C1 segment of cervical spinal cord (tissue), 14 donors: ENCODE results near the gene SPG11.
"Not testable (repeated sequence)": the region's sequence is repeated elsewhere in the genome, so short reads cannot be mapped to it uniquely, and the experiment has no call there.

Experiments
- DNase-seq, 14 donors: peaks; one replicate each; lab custom pipeline; 2025; lab: John Stamatoyannopoulos, UW

SPG11 gene, protein sequence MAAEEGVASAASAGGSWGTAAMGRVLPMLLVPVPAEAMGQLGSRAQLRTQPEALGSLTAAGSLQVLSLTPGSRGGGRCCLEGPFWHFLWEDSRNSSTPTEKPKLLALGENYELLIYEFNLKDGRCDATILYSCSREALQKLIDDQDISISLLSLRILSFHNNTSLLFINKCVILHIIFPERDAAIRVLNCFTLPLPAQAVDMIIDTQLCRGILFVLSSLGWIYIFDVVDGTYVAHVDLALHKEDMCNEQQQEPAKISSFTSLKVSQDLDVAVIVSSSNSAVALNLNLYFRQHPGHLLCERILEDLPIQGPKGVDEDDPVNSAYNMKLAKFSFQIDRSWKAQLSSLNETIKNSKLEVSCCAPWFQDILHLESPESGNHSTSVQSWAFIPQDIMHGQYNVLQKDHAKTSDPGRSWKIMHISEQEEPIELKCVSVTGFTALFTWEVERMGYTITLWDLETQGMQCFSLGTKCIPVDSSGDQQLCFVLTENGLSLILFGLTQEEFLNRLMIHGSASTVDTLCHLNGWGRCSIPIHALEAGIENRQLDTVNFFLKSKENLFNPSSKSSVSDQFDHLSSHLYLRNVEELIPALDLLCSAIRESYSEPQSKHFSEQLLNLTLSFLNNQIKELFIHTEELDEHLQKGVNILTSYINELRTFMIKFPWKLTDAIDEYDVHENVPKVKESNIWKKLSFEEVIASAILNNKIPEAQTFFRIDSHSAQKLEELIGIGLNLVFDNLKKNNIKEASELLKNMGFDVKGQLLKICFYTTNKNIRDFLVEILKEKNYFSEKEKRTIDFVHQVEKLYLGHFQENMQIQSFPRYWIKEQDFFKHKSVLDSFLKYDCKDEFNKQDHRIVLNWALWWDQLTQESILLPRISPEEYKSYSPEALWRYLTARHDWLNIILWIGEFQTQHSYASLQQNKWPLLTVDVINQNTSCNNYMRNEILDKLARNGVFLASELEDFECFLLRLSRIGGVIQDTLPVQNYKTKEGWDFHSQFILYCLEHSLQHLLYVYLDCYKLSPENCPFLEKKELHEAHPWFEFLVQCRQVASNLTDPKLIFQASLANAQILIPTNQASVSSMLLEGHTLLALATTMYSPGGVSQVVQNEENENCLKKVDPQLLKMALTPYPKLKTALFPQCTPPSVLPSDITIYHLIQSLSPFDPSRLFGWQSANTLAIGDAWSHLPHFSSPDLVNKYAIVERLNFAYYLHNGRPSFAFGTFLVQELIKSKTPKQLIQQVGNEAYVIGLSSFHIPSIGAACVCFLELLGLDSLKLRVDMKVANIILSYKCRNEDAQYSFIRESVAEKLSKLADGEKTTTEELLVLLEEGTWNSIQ (N-terminal part only)

DNA sequence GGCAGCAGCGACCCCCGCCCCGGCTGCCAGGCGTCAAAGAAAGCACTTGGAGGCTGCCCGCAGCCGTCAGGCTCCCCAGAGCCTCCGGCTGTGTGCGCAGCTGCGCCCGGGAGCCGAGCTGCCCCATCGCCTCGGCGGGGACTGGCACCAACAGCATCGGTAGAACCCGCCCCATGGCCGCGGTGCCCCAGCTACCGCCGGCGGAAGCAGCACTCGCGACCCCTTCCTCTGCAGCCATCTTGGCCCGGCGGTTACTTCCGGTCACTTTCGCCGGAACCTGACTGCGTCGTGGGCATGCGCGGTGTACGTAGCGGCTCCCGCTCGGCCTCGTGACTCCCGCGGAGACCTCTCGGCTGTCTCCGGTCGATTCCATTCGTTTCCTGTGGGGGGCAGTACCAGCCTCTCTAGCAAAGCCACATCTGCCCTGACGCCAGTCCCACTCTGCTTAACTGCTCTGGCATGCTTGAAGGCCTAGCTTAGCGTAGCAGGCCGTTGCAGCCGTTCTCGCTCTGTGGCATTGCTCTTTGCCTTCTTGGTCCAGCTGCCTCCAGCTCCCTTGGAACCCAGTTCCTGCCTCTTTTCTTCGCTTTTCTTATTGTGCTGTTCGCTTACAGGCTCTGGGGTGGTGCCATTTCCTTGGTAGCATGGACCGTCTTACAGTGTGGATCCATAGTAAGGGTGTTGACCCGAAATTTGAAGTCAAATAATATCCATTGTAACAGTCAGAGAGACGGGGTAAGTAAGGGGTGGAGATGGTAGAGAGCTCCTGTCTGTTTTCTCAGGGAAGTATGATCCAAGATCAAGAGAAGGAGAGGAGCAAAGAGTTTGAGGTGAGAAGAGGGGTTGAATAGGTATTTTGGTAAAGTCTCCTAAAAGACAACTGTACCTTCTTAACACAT is at the start of gene SPG11:
Gene SPG11 (minus strand): TSS at position 253 of the 899 bp plus-strand sequence. CDS start 15 bp downstream, at position 238.
- peak; percentile 65 to 98 (median 94) for DNase-seq

DNA sequence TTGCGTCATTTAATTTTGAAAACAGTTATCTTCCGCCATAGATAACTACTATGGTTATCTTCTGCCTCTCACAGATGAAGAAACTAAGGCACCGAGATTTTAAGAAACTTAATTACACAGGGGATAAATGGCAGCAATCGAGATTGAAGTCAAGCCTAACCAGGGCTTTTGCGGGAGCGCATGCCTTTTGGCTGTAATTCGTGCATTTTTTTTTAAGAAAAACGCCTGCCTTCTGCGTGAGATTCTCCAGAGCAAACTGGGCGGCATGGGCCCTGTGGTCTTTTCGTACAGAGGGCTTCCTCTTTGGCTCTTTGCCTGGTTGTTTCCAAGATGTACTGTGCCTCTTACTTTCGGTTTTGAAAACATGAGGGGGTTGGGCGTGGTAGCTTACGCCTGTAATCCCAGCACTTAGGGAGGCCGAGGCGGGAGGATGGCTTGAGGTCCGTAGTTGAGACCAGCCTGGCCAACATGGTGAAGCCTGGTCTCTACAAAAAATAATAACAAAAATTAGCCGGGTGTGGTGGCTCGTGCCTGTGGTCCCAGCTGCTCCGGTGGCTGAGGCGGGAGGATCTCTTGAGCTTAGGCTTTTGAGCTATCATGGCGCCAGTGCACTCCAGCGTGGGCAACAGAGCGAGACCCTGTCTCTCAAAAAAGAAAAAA is 49.0 kb upstream of the SPG11 start:
- peak in 12 of 14 donors; percentile 19 to 59 (median 35) for DNase-seq

DNA sequence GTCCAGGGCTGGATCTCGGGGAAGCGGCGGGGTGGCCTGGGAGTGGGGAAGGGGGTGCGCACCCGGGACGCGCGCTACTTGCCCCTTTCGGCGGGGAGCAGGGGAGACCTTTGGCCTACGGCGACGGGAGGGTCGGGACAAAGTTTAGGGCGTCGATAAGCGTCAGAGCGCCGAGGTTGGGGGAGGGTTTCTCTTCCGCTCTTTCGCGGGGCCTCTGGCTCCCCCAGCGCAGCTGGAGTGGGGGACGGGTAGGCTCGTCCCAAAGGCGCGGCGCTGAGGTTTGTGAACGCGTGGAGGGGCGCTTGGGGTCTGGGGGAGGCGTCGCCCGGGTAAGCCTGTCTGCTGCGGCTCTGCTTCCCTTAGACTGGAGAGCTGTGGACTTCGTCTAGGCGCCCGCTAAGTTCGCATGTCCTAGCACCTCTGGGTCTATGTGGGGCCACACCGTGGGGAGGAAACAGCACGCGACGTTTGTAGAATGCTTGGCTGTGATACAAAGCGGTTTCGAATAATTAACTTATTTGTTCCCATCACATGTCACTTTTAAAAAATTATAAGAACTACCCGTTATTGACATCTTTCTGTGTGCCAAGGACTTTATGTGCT is 48.4 kb upstream of the SPG11 start:
- peak in 10 of 14 donors; percentile 20 to 82 (median 70) for DNase-seq

DNA sequence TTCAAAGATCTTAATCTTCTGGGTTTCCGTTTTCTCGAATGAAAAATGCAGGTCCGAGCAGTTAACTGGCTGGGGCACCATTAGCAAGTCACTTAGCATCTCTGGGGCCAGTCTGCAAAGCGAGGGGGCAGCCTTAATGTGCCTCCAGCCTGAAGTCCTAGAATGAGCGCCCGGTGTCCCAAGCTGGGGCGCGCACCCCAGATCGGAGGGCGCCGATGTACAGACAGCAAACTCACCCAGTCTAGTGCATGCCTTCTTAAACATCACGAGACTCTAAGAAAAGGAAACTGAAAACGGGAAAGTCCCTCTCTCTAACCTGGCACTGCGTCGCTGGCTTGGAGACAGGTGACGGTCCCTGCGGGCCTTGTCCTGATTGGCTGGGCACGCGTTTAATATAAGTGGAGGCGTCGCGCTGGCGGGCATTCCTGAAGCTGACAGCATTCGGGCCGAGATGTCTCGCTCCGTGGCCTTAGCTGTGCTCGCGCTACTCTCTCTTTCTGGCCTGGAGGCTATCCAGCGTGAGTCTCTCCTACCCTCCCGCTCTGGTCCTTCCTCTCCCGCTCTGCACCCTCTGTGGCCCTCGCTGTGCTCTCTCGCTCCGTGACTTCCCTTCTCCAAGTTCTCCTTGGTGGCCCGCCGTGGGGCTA is 47.8 kb upstream of the SPG11 start, which contains the start of the genes B2M and PATL2:
Gene B2M (plus strand): TSS at position 422 of the 647 bp plus-strand sequence. CDS start 30 bp downstream, at position 452.
Gene PATL2 (minus strand): TSS at position 228 of the 647 bp plus-strand sequence. CDS start 34,833 bp downstream, outside the sequence.
- DNase-seq = peak; percentile 55 to 95 (median 92)

DNA sequence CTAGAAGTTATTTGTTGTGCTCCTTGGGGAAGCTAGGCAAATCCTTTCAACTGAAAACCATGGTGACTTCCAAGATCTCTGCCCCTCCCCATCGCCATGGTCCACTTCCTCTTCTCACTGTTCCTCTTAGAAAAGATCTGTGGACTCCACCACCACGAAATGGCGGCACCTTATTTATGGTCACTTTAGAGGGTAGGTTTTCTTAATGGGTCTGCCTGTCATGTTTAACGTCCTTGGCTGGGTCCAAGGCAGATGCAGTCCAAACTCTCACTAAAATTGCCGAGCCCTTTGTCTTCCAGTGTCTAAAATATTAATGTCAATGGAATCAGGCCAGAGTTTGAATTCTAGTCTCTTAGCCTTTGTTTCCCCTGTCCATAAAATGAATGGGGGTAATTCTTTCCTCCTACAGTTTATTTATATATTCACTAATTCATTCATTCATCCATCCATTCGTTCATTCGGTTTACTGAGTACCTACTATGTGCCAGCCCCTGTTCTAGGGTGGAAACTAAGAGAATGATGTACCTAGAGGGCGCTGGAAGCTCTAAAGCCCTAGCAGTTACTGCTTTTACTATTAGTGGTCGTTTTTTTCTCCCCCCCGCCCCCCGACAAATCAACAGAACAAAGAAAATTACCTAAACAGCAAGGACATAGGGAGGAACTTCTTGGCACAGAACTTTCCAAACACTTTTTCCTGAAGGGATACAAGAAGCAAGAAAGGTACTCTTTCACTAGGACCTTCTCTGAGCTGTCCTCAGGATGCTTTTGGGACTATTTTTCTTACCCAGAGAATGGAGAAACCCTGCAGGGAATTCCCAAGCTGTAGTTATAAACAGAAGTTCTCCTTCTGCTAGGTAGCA is 47.0 kb upstream of the SPG11 start:
- DNase-seq = peak in 5 of 14 donors; percentile 7 to 34 (median 19)

DNA sequence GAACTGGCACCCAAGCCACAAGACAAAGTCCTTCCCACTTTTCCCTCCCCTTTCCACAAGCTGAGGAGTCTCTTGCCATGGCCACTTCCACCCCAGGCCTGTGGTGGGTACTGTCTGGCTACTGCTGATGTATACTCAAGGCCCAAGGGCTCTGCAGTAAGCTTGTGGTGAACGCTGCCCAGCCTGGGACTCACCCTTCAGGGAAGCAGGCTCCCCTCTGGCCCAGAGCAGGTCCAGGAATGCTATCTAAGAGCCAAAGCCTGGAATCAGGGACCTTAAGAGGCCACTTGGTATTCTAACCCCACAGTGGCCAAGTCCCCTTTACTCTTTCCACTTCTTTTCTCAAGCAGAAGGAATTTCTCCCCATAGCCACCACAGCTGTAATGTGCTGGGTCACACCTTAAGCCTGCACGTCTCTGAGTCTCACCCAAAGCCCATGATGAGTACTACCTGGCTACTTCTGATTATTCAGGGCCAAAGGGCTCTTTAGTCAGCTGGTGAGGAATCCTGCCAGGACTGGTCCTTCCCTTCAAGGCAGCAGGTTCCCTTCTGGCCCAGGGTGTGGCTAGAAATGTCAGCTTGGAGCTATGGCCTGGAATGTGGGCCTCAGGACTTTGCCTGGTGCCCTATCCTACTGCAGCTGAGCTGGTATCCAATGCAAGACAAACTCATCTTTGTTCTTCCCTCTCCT is 43.6 kb upstream of the SPG11 start:
- DNase-seq = no peak

DNA sequence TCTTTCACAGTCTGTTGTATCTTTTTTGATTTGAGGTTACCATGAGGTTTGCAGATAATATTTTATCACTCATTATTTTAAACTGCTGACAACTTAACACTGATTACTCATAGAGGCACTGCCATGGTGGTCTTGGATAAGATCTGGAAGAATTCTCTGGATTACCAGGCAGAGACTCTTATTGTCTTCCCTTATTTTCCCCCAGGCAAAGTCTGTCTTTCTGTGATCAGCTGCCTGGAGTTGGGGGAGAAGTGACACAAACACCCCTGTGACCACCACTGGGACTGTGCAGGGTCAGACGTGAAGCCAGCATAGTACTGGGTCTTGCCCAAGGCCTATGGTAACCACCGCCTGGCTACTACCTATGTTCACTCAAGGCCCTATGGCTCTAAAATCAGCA is 42.9 kb upstream of the SPG11 start:
- no peak for DNase-seq

DNA sequence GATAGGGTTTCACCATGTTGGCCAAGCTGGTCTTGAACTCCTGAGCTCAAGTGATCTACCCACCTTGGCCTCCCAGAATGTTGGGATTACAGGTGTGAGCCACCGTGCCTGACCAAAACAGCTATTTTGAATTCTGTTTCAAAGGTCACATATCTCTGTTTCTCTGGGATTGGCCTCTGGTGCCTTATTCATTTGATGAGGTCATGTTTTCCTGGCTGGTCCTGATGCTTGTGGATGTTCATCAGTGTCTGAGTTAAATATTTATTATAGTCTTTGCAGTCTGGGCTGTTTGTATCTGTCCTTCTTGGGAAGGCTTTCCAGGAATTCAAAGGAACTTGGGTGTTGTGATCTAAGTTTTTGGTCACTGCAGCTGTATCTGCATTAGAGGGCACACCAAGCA is 42.5 kb upstream of the SPG11 start:
- DNase-seq = no peak

DNA sequence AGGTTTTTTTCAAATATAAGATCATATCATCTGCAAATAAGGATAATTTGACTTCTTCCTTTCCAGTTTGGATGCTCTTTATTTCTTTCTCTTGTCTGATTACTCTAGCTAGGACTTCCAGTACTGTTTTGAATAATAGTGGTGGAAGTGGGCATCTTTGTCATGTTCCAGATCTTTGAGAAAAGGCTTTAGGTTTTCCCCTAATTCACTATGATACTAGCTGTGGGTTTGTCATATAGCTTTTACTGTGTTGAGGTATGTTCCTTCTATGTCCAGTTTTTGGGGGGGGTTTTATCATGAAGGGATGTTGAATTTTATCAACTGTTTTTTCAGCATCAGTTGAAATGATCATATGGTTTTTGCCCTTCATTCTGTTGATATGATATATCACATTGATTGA is 37.2 kb upstream of the SPG11 start:
- not testable (repeated sequence) for DNase-seq

DNA sequence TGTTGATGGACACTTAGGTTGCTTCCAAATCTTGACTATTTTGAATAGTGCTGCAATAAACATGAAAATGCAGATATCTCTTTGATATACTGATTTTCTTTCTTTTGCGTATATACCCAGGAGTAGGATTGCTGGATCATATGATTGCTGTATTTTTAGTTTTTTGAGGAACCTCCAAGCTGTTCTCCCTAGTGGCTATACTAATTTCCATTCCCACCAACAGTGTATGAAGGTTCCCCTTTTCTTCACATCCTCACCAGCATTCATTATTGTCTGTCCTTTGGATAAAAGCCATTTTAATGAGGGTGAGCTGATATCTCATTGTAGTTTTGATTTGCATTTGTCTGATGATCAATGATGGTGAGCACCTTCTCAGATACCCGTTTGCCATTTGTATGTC is 35.2 kb upstream of the SPG11 start:
- no peak for DNase-seq

DNA sequence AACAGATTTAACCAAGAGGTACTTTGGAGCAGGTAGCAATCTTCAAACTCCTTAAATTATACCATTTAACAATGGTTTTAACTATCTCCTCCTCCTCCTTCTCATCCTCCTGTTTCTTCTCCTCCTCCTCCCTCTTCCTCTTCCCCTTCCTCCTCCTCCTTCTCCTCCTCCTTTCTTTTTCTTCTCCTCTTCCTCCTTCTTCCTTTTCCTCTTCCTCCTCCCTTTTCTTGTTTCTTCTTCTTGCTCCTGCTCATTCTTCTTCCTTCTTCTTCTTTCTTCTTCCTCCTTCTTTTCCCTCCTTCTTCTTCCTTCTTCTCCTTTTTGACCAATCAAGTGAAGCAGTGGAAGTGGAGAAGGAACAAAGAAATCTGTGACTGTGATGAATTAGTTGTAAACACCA is 33.6 kb upstream of the SPG11 start:
- DNase-seq = no peak

DNA sequence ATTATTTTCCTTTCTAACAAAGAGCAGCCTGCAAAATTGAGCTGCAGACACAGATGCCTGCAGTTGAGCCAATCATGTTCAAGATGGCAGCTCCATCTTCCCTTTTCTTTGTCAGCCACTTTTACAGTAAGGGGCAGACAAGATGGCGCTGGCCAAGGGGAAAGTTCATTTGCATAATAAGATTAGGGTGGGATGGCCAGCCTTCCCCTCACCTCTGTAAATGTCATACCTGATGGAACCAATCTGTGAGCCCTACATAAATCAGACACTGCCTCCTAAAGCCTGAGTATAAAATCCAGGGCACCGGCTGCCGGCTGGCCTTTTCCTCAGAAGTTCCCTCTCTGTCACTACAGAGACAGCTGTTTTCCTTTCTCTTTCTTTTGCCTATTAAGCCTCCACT is 31.8 kb upstream of the SPG11 start:
- no peak for DNase-seq

DNA sequence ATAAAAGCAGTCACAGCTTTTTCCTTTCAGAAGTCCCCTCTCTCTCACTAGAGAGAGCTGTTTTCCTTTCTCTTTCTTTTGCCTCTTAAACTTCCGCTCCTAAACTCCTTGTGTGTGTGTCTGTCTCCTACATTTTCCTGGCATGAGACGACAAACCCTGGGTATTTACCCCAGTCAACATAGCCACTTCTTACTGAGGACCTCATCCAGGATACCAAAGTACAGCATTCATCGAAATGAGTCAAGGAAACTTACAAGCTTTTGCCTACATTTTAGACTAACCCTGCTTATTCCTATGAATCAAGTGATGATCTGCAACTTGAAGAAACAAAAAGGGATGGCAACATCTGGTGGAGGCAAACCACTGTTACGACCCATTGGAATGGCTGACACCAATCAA is 31.0 kb upstream of the SPG11 start:
- DNase-seq = no peak

DNA sequence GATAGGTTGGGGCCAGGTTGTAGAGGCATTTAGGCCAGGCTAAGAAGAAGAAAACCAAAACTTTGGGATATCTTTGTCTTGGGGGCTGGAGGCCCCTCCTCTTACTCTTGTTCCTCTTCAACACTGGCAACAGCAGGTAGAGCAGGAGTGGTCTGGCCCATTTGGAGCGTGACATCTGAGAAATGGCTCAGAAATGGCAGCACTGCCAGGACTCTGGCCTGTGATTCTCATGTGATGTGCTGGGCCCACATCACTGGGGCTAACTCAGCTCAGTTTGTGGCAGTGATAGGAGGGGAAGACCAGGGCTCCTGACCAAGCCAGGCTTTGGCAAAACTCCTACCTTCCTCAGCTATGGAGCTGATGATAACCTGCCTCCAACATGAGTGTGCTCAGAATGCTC is 29.2 kb upstream of the SPG11 start:
- no peak for DNase-seq

DNA sequence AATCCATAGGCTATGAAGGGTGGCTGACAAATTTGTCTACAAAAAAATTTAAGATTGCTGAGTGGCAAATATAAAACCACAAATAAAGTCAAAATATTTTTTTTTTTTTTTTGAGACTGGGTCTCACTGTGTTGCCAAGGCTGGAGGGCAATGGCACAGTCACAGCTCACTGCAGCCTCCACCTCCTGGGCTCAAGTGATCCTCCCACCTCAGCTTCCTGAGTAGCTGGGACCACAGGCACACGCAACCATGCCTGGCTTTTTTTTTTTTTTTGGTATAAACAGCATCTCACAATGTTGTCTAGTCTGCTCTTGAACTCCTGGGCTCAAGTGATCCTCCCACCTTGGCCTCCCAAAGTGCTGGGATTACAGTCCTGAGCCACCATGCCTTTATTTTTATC is 26.8 kb upstream of the SPG11 start:
- not testable (repeated sequence) for DNase-seq

DNA sequence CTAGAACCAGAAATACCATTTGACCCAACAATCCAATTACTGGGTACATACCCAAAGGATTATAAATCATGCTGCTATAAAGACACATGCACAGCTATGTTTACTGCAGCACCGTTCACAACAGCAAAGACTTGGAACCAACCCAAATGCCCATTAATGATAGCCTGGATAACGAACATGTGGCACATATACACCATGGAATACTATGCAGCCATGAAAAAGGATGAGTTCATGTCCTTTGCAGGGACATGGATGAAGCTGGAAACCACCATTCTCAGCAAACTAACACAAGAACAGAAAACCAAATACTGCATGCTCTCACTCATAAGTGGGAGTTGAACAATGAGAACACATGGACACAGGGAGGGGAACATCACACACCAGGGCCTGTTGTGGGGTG is 25.9 kb upstream of the SPG11 start:
- DNase-seq = not testable (repeated sequence)
